ENCODE measurements around the gene KAT8.
"Not testable (repeated sequence)": the region's sequence is repeated elsewhere in the genome, so short reads cannot be mapped to it uniquely, and the experiment has no call there.

KAT8 gene

GRCh38 chr16:31131841-31132271 is 14.4 kb downstream of the KAT8 start:
- no peak for DNase-seq (ENCODE audit: low read depth)

DNA sequence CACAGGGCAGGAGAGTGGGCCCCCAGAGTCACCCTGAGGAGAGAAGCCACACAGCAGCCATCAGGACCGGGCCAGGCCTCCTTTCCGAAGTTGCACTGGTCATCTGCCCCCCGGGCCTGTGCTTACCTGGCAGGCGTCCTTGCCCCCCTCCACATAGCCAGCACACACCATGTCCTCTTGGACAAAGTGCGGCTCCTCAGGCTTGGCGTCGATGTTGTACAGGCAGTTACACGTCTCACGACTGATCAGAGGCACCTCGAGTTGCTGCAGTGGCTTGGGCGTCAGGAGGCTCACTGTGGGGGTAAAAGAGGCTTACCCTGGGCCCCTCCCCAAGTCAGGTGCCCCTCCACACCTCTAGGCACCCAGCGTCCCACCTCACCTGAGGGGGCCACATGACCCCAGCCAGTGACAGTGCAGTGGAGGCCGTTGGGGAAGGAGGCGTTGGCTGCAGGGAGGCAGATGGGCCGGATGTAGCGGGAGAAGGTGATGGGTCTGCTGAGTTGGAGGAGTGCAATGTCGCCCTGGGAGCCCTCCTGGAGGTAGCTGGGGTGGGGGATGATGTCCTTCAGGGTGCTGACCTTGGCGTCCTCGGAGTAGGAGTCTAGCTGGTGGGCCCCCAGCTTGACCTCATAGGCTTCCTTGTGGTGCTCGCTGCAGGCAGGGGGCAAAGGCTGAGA is 15.0 kb downstream of the KAT8 start:
- DNase-seq (ENCODE audit: low read depth): no peak

DNA sequence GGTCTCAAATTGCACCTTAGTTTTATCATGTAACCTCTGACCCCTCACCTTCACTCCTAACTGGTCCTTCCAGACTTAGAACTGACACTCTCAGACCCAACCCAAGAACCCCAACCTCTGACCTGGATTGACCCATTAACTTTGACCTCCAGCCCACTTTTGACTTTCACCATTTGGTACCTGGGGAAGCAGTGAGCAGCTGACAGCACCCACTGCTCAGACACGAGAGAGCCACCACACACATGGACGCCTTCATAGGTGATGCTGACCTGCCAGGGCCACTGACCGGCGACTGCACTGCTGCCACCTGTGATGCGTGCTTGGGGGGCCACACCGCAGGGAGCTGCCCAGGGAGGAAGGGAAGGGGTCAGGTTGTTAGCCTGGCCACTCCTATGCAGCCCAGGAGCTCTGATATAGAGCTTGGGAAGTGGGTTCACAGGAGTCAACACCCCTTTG is 15.6 kb downstream of the KAT8 start:
- DNase-seq (ENCODE audit: low read depth): no peak

- no peak for DNase-seq (ENCODE audit: low read depth)
Measured at GRCh38 chr16:31134091-31134571, 16.7 kb downstream of the KAT8 start.

- no peak for DNase-seq (ENCODE audit: low read depth)
Measured at GRCh38 chr16:31134625-31135534, 17.4 kb downstream of the KAT8 start.

- DNase-seq (ENCODE audit: low read depth): no peak
Measured at GRCh38 chr16:31135535-31136286, 18.2 kb downstream of the KAT8 start, which contains the start of gene PRSS8. PRSS8 (minus strand) TSS chr16:31135727; CDS start chr16:31135498, 229 bp downstream.

DNA sequence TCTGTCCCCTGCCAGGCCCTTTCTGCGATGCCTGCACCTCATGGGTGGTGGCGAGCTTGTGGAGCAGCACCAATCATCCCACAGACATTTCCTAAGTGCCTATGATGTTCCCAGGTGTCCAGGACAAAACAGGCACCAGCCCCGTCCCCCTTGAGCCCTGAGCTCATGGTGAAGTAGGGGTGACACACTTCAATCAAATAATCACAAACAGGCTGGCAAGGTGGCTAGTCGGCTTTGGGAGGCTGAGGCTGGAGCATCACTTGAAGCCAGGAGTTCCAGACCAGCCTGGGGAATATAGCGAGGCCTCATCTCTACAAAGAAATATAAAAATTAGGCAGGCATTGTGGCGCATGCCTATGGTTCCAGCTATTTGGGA is 18.8 kb downstream of the KAT8 start:
- DNase-seq (ENCODE audit: low read depth): no peak

- not testable (repeated sequence) for DNase-seq (ENCODE audit: low read depth)
Measured at GRCh38 chr16:31136822-31137499, 19.5 kb downstream of the KAT8 start.

GRCh38 chr16:31138621-31139578 is 21.4 kb downstream of the KAT8 start:
- DNase-seq (ENCODE audit: low read depth): no peak

- not testable (repeated sequence) for DNase-seq (ENCODE audit: low read depth)
Measured at GRCh38 chr16:31141071-31141469, 23.6 kb downstream of the KAT8 start.

GRCh38 chr16:31141489-31142108 is 24.1 kb downstream of the KAT8 start:
- no peak for DNase-seq (ENCODE audit: low read depth)

- DNase-seq (ENCODE audit: low read depth): peak; percentile 95
Measured at GRCh38 chr16:31142109-31143010, 24.9 kb downstream of the KAT8 start.

DNA sequence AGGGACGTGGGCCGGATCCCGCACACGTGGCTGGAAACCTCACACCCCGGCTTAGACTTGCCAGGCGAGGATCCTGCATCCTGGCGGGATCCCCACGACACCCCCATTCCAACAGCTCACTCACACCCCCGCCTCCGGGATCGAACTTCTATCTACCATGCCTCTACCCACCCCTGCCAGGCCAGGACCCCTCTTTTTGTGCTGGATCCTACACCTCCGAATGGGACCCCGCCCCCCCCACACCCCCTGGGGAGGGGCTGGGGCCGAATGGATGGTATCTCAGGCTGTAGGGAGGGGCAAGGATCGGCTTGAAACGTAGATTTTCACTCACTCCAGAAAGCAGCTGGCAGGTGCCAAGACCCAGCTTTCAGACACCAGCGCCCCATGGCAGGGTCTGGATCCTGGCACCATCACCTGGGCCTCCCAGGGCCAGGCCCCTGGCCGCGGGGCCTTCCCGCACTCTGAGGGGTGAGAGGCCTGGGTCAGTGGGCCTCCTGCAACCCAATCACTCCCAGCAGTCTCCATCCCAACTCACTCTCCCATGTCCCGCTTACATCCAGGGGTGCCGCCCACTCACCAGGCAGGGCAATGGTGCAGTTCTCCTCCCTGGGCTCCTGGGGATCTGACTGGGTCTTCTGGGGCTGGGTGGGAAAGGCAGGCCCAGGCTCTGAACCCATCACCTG is 25.7 kb downstream of the KAT8 start:
- no peak for DNase-seq (ENCODE audit: low read depth)

- no peak for DNase-seq (ENCODE audit: low read depth)
Measured at GRCh38 chr16:31143694-31144148, 26.3 kb downstream of the KAT8 start.

DNA sequence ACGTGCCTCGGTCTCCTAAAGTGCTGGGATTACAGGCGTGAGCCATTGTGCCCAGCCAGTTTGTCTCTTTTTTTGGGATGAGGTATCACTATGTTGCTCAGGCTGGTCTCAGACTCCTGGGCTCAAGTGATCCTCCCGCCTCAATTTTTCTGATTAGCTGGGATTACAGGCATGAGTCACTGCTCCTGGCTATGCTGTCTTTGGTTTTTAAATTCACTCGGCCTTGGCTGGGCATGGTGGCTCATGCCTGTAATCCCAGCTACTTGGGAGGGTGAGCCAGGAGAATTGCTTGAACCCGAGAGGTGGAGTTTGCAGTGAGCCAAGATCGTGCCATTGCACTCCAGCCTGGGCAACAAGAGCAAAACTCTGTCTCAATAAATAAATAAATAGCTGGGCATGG is 27.0 kb downstream of the KAT8 start:
- DNase-seq (ENCODE audit: low read depth): not testable (repeated sequence)

DNA sequence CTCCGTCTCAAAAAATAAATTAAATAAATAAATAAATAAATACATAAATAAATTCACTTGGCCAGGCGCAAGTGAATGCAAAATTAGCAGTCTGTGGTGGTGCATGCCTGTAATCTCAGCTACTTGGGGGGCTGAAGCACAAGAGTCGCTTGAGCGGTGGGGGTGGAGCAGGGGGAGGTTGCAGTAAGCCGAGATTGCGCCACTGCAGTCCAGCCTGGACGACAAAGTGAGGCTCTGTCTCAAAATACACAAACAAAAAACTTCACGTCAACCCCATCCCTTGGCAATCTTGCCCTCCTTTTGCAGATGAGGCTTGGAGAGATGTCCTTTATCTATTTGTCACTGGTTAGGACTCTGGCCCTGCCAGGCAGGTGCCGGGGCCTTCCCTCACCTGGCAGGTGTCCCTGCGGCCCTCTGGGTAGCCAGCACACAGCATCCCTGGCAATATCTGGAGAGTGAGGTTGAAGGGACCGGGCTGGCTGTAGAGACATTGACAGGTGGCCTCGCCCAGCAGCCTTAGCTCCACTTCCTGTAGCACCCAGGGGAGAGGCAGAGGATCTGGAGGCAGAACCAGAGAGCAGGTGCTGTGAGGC is 28.0 kb downstream of the KAT8 start:
- no peak for DNase-seq (ENCODE audit: low read depth)

GRCh38 chr16:31147574-31147973 is 30.1 kb downstream of the KAT8 start:
- no peak for DNase-seq (ENCODE audit: low read depth)

DNA sequence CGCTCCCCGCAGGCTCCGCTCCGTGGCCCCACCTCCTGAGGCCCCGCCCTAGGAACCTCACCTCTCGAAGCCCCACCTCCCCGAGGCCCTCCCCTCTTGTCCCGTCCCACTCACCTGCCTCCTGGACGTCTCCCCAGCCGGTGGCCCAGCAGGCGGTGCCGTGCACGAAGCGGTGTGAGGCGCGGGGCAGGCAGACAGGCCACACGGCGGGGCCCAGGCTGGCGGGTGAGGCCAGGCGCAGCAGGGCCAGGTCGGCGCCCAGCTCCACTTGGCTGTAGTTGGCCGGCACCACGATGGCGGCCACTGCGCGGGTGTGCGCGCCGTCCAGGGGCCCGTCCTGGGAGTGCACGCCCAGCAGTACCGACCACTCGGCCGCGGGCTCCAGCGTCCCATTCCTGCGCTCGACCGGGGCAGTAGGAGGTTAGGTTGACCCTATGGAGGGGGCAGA is 30.8 kb downstream of the KAT8 start:
- no peak for DNase-seq (ENCODE audit: low read depth)

Data from T-helper 22 cell (primary cell).